ENCODE data around the gene EPHA2.
"Not testable (repeated sequence)": the region's sequence is repeated elsewhere in the genome, so short reads cannot be mapped to it uniquely, and the experiment has no call there.

The EPHA2 gene

DNA sequence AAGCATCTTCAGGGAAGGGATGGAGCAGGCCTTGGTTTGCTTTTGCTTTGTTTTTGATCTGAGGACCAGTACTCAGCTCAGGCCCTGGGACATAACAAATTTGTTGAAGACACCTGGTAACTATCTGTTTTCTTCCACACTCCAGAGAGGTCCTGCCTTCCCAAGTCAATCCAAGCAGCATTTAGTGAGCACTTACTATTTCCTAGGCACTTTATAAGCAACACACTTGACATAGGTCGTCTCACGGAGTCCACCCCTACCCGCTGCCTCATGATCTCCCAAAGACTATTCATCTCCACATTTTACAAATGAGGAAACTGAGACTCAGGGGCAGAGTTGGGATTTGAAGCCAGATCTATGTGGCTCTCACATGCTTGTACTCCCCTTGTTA, 14.4 kb upstream of the EPHA2 start:
- intact Hi-C loops (cut with DNase I), result no loop called here

DNA sequence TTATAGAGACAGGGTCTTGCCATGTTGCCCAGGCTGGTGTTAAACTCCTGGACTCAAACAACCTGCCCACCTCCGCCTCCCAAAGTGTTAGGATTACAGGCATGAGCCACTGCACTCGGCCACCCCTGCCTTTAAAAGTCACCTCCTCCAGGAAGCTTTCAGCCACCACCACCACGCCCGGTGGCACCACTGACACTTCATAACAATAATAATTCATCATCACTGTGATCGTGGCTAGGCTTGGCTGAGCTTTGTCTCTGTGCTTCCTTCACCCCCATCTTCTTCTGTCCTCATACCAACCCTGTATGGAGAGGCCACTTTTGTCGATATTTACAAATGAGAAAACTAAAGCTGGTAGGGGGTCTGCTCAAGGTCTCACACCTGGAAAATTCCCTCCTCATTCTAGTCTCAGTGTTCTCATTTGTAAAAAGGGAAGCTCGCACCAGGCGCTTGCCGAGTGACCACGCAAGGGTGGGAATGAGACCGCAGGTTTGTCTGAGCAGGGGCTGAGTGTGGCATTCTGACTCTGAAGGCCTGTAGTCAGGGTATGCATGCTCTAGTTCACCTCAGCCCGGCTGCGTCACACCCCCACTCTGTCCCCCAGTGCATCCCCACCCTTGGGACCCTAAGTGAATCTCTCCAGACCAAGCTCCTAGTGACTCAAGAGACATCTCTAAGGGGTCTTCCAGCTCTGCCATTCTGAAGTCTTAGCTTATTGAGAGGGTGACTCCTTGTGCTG, 12.9 kb upstream of the EPHA2 start:
- intact Hi-C loops (cut with DNase I), result no loop called here
- DNase-seq, result no peak

More for the DNA sequence above, 14.4 kb upstream of the EPHA2 start:
- DNase-seq, result no peak

DNA sequence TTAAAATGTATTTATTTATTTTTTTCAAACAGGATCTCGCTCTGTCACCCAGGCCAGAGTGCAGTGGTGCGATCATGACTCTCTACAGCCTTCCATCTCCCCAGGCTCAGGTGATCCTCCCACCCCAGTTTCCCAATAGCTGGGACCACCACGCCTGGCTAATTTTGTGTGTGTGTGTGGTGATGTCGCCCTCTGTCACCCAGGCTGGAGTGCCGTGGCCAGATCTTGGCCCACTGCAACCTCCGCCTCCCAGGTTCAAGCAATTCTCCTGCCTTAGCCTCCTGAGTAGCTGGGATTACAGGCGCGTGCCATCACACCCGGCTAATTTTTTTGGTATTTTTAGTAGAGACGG, 12.3 kb upstream of the EPHA2 start:
- DNase-seq; intact Hi-C loops (cut with DNase I): not testable (repeated sequence)

DNA sequence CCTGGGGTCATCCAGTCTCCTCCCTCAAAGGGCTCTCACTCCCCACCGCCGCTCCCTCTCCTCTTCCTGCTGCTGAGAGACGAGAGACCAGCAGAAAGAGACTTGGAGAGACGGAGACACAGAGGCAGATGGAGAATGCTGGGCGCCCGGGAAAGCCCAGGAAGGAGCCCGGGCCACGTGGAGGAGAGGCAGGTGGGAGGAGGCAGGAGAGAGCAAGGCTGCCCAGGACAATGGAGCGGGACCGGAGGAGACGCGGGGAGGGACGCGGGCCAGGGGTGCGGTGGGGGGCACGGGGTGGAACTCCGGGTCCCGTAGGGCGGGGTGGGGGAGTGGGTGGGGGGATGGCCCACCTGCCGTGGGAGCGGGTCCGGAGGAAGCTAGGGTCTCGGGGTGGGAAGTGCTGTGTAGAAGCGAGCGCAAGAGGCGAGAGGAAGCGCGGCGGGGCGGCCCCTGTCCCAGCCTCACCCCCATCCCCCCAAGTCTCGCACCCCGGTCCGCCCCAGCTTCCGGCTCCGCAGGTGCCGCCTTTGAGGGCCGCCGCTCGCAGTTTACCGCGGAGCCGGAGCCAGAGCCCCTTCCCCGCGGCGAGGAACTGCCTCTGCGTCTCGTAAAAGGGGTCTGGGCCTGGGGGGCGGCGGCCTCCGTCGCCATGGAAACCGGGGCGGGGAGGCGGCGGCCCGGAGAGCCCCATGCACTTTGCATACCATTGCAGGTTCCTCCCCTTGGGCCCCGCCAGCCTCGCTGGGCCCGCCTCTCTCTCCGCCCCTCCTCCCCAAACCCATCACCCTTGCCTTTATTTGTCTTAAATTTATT, 11.7 kb upstream of the EPHA2 start:
- DNase-seq, result no peak
- intact Hi-C loops (cut with DNase I), result no loop called here

DNA sequence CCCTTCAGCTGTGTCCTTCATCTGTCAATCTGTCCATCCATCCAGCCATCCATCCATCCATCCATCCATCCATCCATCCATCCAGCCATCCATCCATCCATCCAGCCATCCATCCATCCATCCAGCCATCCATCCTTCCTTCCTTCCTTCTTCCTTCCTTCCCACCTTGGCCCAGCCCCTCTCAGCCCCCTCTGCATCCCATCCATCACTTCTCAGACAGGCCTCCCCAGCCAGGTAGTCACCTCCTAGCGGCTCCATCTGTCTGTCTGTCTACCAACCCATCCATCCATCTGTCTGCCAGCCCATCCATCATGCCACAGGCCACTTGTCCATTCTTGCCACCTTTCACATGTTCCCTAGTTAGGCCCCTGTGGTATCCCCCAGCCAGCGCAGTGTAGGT, 10.2 kb upstream of the EPHA2 start:
- intact Hi-C loops (cut with DNase I), result no loop called here
- DNase-seq, result no peak

DNA sequence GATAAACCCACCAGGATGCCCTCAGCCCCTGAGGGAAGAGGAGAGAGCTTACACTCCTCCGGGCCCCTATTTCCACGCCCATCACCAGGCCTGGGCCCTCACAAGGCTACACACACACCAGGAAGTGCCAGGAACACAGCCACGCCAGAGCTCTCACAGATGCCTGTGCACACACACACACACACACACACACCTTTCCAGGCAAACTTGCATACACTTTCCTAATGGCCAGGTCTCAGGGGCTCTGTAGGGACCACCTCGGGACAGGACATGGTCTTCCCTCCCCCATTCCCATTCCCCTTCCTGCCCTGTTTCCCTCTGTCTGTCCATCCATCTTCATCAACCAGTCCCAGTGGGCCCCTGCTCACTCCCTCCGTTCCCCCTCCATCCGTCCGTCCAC, 9.7 kb upstream of the EPHA2 start:
- intact Hi-C loops (cut with DNase I), result no loop called here
- no peak for DNase-seq

DNA sequence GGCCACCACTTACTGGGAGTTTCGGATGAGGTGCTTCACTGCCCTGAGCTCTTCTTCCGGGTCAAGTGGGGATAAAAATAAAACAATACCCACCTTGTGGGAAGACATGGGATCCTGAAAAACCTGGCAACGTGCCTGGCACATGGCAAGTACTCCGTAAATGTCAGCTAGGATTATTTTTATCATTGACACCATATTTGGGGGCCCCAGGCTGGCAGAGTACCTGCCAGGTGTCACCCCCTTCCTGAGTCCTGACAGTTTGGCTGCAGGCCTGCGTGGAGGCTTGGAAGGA, 9.2 kb upstream of the EPHA2 start:
- intact Hi-C loops (cut with DNase I), result no loop called here
- no peak for DNase-seq

DNA sequence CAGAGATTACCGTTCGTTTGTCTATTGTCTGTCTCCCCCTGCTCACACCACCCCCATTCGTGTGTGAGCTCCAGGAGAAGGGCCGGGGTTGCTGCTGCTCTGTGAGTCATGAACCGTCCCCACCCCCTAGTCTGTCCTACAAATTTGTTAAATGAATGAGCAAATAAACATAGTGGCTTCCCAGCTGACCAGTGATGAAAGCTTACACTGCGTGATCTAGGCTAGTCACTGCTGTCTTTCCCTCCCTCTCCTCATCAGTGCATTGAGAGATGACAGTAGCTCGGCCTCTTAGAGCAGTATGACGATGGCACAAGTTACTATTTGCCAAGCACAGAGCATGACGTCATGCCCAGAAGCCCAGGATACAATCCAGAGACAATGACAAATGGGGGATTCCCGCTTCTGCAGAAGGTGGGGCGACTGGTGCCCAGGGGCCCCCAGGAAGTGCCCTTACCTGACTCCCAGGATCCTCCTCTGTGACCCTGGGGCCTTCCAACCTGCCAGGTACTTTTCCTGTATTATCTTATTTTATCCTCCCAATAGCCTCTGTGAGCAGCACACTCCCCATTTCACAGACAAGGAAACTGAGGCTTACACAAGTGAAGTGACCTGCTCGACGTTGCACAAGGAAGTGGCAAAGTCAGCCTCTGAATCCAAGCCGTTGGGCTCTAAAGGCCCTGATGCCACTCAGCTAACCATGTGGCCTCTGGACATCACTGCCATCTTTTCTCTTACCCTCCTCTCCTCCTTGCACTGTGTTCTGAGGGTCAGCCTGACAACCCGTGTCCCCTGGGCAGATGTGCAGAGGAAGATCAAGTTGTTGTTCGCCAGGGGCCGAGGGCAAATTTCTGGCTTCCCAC, 8.6 kb upstream of the EPHA2 start:
- DNase-seq, result no peak
- intact Hi-C loops (cut with DNase I), result no loop called here

DNA sequence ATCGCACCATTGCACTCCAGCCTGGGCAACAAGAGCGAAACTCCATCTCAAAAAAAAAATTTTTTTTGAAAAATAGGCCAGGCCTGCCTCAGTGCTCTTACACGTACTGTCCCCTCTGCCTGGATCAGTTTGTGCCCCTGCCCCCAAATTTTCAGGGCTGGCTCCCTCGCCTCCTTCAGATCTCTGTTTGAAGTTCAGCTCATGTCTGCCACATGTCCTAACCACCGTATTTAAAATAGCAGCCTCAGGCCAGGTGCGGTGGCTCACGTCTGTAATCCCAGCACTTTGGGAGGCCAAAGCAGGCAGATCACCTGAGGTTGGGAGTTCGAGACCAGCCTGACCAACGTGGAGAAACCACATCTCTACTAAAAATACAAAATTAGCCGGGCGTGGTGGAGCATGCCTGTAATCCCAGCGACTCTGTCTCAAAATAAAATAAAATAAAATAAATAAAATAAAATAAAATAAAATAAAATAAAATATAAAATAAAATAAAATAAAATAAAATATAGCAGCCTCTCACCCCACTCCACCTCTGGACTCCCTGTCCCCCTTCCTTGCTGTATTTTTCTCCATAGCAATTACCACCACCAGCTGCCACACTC, 7.8 kb upstream of the EPHA2 start:
- intact Hi-C loops (cut with DNase I); DNase-seq: not testable (repeated sequence)

DNA sequence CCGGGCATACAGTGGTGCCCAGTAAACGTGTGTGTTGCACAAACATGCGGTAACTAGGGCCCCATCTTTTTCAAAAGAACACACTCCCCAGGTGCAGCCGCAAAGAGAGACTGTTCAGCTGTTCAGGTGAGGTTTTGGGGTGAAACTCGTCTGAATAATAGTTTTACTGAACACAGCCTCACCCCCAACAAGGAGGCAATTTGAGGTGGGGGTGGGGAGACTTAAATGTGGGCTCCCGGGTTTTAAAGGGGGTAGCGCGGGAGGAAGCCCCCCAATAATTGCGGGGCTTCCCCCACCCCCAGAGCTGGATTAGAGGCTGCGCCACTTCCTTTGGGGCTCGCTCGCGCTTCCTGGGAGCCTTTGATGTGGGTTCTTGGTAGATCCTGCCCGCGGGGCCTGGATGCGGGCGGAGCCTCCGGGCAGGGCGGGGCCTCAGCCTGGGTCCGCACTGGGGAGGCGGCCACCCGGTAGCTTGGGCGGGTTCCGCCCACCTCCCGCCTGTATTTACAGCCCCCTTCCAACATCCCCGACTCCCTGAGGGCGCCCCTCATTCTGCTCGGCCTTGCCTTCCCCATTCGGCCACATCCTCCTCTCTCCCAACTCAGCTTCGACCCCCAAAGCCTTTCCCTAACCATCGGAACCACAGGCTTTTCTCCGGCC, 6.4 kb upstream of the EPHA2 start:
- intact Hi-C loops (cut with DNase I), result no loop called here

DNA sequence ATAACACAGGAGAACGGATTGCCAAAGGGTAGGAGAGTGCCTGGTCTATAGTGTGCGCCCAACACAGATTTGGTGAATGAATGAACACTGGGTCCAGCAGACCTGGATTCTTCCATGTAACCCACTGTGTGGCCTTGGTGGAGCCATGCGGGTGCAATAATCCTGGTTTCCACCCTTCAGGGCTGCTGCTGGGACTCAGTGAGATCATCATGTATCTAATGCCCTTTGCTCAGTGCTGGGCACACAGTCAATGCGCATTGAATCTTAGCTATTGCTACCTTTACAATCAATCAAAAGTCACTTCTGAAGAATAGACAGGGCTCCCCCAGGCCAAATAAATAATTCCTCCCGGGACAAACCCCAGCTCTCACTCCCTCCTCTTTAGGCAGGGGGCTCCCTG, 5.8 kb upstream of the EPHA2 start:
- intact Hi-C loops (cut with DNase I), result no loop called here
- no peak for DNase-seq

More for the DNA sequence above, 6.4 kb upstream of the EPHA2 start:
- no peak for DNase-seq

DNA sequence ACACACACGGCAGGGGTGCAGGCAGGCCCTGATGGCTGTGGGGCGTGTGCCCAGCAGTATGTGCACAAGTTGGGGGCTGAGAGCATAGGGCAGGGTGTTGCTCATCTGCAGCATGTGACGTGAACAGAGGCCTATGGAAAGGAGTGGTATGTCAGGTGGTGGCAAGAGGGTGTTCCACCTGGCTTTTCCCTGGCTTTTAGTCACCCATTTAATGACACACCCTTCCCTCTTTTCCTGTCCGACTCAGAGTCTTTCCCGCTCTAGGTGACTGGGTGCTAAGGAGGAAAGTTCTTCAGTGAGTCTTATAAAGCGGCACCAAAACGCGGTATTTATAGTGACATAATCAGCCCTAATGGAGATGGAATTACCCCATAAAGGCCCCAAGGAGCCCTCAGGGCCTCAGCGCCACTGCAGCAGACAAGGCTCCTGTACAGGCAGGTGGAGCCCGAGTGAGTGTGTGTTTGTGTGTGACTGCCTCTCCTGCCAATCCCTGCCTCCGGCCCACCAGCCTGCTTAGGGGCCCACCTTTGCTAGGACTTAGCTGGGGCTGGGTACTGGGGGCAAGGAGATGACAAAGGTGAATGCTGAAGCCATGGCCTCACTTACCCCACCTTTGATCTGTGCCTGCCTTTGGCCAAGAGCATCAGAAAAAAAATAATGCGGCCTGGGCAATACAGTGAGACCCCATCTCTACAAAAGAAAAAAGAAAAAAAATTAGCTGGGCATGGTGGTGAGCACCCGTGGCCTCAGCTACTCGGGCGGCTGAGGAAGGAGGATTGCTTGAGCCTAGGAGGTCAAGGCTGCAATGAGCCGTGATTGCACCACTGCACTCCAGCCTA, 3.3 kb upstream of the EPHA2 start:
- intact Hi-C loops (cut with DNase I), result no loop called here
- DNase-seq, result no peak

DNA sequence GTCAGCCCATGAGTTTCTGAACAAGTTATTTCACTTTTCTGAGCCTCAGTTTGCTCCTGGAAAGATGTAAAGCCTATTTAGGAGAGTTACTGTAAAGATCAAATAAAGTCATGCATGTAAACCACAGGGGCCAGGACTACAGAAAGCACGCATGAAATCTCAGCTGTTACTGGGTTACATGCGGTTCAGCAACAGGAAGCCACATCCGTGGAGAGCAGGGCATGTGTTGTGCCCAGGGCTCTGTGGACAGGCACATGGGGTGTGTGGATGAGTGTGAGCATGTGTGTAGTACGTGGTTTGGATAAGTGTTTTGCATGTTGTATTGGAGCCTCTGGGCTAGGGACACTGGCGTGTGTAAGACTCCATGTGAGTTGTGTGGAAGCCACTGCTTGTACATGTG, 2.2 kb upstream of the EPHA2 start:
- no peak for DNase-seq
- intact Hi-C loops (cut with DNase I), result no loop called here

DNA sequence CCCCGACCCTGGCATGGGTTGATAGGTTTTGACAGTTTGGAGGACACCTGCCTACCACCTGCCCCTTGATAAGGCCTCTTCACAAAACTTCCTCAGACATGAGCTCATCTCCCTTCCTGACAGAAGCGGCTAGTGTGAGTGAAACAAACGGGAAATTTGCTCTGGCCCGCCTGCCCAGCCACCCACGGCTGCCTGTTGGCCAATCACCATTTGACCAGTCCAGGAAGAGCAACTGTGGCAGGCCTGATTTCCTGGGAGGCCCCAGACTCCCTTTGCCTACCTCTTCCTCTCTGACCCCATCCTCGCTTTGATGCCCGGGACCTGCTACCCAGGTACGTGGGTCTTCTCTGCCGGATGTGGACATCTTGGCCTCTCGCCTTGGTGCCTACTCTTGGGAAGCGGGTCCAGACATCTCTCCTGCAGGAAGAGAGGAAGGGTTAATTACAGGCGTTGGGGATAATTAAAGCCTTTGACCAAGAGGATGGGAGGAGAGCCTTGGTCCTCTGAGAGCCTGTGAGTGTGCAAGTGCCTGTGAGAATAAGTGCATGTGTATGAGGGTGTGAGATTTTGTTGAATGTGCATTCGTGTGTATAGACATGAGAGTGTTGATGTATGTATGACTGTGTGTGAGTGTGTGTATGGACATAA, 1.1 kb upstream of the EPHA2 start:
- intact Hi-C loops (cut with DNase I), result no loop called here
- no peak for DNase-seq

DNA sequence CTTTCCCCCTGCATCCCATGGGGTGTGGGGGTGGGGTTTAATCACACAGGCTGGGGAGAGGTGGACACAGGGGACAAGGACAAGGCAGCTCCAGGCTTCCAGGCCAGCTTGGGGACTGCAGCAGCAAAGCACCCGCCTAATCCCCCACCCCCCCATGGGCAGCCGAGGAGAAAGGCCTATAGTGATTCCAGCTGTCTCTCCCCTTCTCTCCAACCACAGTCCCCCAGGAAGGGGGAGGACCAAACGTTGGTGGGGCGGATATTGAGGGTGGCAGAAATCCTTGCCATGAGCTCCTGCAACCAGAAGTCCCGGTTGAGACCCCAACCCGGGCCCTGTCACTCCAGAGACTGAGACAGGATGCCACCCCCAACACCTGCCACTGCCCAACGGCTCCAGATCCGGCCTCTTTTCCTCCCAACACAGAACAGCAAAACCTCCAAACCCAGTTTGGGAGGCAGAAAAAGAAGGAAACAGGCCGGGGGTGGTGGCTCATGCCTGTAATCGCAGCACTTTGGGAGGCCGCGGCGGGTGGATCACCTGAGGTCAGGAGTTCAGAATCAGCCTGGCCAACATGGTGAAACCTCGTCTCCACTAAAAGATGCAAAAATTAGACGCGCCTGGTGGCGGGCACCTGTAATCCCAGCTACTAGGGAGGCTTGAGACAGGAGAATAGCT, 1.7 kb downstream of the EPHA2 start:
- intact Hi-C loops (cut with DNase I), result no loop called here
- no peak for DNase-seq

DNA sequence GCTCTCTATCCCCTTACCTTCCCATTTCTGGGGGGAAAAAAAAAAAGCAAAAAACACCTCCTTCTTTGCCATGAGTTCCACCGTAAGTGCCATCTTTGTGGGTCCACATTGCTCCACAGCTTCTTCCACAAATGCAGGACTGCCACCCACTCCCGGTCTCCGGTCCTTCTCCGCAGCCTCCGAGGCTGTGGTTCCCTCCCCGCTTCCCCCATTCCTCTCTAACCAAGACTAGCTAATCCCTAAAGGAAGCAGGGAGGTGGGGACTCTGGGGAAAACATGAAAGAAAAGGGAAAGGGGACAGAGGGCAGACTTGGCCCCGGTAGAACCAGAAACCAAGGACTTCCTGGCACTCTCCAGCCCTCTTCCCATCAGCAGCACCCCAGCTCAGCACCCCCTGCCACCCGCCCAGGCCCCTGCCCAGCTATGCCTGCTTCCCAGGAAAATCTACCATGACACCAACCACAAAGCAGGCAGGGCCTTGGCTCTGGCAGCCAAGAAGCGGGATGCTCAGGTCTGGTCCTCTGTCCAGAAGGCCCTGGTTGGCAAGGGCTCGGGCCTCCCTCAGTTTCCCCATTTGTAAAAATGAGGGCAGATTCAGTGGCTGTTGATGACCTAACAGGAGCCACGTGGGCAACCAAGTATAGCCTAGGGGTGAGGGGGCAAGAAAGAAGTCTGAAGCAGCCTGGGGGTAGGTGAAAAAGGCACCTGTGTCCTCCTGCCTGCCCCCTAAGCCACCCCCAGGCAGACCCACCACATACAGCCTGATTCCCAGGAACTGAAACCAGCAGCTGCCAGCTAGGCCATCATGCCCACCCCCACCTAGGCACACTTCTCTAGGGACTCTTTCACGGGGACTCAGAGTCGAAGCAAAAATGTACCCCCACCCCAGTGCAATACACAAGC, 2.5 kb downstream of the EPHA2 start:
- no peak for DNase-seq
- intact Hi-C loops (cut with DNase I), result no loop called here

DNA sequence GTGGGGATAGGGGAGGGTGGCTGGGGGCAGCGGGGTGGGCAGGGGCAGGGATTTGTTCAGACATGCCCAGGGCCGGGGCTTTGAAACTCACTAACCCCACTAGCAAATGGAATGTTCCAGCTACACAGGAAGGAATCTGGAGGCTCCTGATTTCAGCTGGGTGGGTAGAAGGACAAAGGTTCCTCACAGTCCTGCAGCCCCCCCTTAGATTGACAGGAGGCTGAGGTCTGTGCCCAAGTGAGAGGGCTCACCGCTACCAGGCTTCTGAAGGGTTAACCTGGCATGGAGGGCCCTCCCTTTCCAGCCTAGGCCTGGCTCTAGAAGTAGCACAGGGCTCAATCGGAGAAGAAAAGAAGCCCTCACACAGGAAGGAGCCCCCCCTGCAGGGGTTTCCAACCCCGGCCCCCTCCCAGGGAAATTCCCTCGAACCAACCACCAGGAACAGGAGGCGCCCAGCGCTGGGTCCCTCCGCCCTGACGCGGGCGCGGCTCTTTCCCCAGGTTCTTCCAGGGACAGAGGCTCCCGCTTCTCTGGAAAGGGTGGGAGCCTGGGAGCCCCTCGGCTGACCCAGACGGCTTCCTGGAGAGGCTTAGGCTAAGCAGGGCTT, 3.3 kb downstream of the EPHA2 start:
- intact Hi-C loops (cut with DNase I), result no loop called here

More for the DNA sequence above, 3.3 kb downstream of the EPHA2 start:
- no peak for DNase-seq
